Mucosa of descending colon (tissue), 3 donors: ENCODE measurements around the gene ACBD5. TPM values are rescaled to one million over a fixed set of nuclear protein-coding genes. Genes with fewer than 3 reads are reported as not detected.

Experiments
- ATAC-seq: fragments of 200-7000 bp; cut with Tn5 transposase; one replicate; pipeline ENCODE4 v1.9.1; 2020; ENCODE audit warnings: mild to moderate bottlenecking, moderate library complexity
- DNase-seq, 3 donors: peaks; one replicate each; pipeline ENCODE4 v3.0.0-alpha.2; 2020
- H3K36me3 ChIP-seq: fragments of 200-600 bp; one replicate; pipeline ENCODE4 v1.8.0; 2021; ENCODE audit warnings: low read depth, mild to moderate bottlenecking
- H3K4me1 ChIP-seq: fragments of 200-600 bp; one replicate; pipeline ENCODE4 v1.8.0; 2021; ENCODE audit warnings: low read depth, mild to moderate bottlenecking
- H3K4me3 ChIP-seq: fragments of 200-600 bp; one replicate; pipeline ENCODE4 v1.8.0; 2021; ENCODE audit warnings: mild to moderate bottlenecking
- H3K9me3 ChIP-seq: fragments of 200-600 bp; one replicate; pipeline ENCODE4 v1.8.0; 2021; ENCODE audit warnings: mild to moderate bottlenecking
- CTCF ChIP-seq: fragments of 200-600 bp; IDR thresholded peaks from one replicate; pipeline ENCODE4 v1.8.0; 2022; ENCODE audit warnings: antibody characterized with exemption, mild to moderate bottlenecking
- intact Hi-C, 2 donors: fragments of 100-400 bp; cut with DNase I in 1 of 2; cut with micrococcal nuclease in 1 of 2; formaldehyde crosslinking; loops; one replicate each; pipeline versions ENCODE4 v1.11.0 to v1.11.1; 2022; cut with DNase I, micrococcal nuclease
- total RNA-seq, 3 donors: library from RNA; stranded (reverse); fragmentation: NEBNext Ultra II Directional in 2 of 3; extraction: Animal tissue kit (Norgen Biotek cat#: 25700) in 2 of 3; gene quantifications; one replicate each; pipeline versions ENCODE4 v1.2.1 to v1.2.4, GENCODE V29; 2021 to 2023
- donor health status: DM: no; HTN: no; CAD: no; lungs with moderate emphysema.
- donor health status: DM: no; HTN: no; CAD: no.
- donor health status: DM: no; HTN: yes; CAD: no.

The ACBD5 gene
- total RNA-seq, 3 donors from 2014 or later = 28.3 to 39.9 (median 31.9) TPM

- no peaks in the 10 kb centered on the region for H3K4me1 ChIP-seq
- no peaks in the 10 kb centered on the region for H3K9me3 ChIP-seq
- no peak overlapping the region for H3K4me3 ChIP-seq
- no peak for DNase-seq
- no peak for TF ChIP-seq CTCF
- intact Hi-C loops = no loop called here
- H3K36me3 ChIP-seq = no peaks in the 10 kb centered on the region
- ATAC-seq = no peak
These were observed 17.9 kb upstream of the ACBD5 start for GRCh38 chr10:27258492-27258837.

GRCh38 chr10:27256299-27257189, 15.9 kb upstream of the ACBD5 start:
- DNase-seq (no peak), ATAC-seq (no peak)
- Histone ChIP-seq H3K9me3 (no peaks in the 10 kb centered on the region), H3K36me3 (no peaks in the 10 kb centered on the region), H3K4me3 (no peak overlapping the region), H3K4me1 (no peaks in the 10 kb centered on the region)
- no peak for TF ChIP-seq CTCF
- intact Hi-C loops = no loop called here

GRCh38 chr10:27253576-27253975, 13.0 kb upstream of the ACBD5 start:
- DNase-seq (no peak), ATAC-seq (no peak)
- Histone ChIP-seq H3K9me3 (no peaks in the 10 kb centered on the region), H3K4me3 (no peak overlapping the region), H3K36me3 (no peaks in the 10 kb centered on the region), H3K4me1 (no peaks in the 10 kb centered on the region)
- intact Hi-C loops = no loop called here
- TF ChIP-seq CTCF = no peak

GRCh38 chr10:27252267-27253000, 11.8 kb upstream of the ACBD5 start:
- TF ChIP-seq CTCF = peak; percentile 89
- ATAC-seq (peak; percentile 100), DNase-seq (peak; percentile 78 to 90 (median 88))
- H3K9me3 ChIP-seq = no peaks in the 10 kb centered on the region
- intact Hi-C loops = no loop called here
- no peaks in the 10 kb centered on the region for H3K4me1 ChIP-seq
- H3K4me3 ChIP-seq = peak overlapping the region; percentile 34
- H3K36me3 ChIP-seq = no peaks in the 10 kb centered on the region

- intact Hi-C loops = no loop called here
- Histone ChIP-seq H3K36me3 (no peaks in the 10 kb centered on the region), H3K9me3 (no peaks in the 10 kb centered on the region), H3K4me1 (no peaks in the 10 kb centered on the region), H3K4me3 (no peak overlapping the region)
- ATAC-seq (no peak), DNase-seq (no peak)
- no peak for TF ChIP-seq CTCF
These were observed 11.0 kb upstream of the ACBD5 start for GRCh38 chr10:27251554-27251953.
